ENCODE results near the gene PMS2.

Gene PMS2

DNA sequence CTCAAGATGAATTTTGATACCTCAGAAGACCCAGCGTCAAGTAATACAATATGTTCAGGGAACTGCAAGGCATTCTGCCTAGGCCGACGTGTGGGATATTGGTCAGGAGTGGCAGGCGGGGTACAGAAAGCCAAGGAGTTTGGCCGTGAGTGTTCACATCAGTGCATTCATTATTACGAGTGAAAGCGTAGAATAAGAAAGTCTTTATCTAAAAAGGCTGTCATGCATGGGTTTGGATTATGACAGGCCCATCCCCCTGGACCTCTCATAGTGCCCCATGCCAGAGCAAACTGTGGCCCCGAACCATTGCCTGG lies 7.8 kb upstream of the PMS2 start:
- no peaks in the 10 kb centered on the region for H4K20me1 ChIP-seq (ENCODE audit: insufficient read depth, low read length, poor library complexity, severe bottlenecking)
- no peak overlapping the region for H3K9ac ChIP-seq (ENCODE audit: low read depth, low read length, poor library complexity, severe bottlenecking)
- H2AFZ ChIP-seq (ENCODE audit: low read length) = no peak overlapping the region
- H3K9me2 ChIP-seq (replicated peaks; ENCODE audit: low read depth, low read length) = no peaks in the 10 kb centered on the region
- no peak overlapping the region for H3K4me3 ChIP-seq (ENCODE audit: low read length, poor library complexity, severe bottlenecking)
- H3K4me2 ChIP-seq (ENCODE audit: low read depth, low read length, poor library complexity, severe bottlenecking) = no peak overlapping the region
- H3K4me1 ChIP-seq (ENCODE audit: insufficient read depth, low read length, poor library complexity, severe bottlenecking) = peaks cover under 1% of the 10 kb centered on the region
- no peaks in the 10 kb centered on the region for H3K27me3 ChIP-seq (ENCODE audit: insufficient read depth, low read length, poor library complexity, severe bottlenecking)
- H3K9me3 ChIP-seq (ENCODE audit: insufficient read depth, low read depth, low read length) = no peaks in the 10 kb centered on the region
- H3K79me2 ChIP-seq (ENCODE audit: insufficient read depth, low read length) = peaks cover 14% of the 10 kb centered on the region
- H3K36me3 ChIP-seq (ENCODE audit: insufficient read depth, low read length) = peaks cover 41% of the 10 kb centered on the region; the same call in 1 of the 2 replicates
- H3F3A ChIP-seq (ENCODE audit: low read depth) = no peaks in the 10 kb centered on the region
- TF ChIP-seq, protein P1, sequence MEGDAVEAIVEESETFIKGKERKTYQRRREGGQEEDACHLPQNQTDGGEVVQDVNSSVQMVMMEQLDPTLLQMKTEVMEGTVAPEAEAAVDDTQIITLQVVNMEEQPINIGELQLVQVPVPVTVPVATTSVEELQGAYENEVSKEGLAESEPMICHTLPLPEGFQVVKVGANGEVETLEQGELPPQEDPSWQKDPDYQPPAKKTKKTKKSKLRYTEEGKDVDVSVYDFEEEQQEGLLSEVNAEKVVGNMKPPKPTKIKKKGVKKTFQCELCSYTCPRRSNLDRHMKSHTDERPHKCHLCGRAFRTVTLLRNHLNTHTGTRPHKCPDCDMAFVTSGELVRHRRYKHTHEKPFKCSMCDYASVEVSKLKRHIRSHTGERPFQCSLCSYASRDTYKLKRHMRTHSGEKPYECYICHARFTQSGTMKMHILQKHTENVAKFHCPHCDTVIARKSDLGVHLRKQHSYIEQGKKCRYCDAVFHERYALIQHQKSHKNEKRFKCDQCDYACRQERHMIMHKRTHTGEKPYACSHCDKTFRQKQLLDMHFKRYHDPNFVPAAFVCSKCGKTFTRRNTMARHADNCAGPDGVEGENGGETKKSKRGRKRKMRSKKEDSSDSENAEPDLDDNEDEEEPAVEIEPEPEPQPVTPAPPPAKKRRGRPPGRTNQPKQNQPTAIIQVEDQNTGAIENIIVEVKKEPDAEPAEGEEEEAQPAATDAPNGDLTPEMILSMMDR (conservative IDR thresholded peaks at IDR 0.05; ENCODE audit: low read length) = no peak
- TF ChIP-seq EZH2phosphoT487 (IDR thresholded peaks at IDR 0.05; ENCODE audit: borderline replicate concordance) = no peak

DNA sequence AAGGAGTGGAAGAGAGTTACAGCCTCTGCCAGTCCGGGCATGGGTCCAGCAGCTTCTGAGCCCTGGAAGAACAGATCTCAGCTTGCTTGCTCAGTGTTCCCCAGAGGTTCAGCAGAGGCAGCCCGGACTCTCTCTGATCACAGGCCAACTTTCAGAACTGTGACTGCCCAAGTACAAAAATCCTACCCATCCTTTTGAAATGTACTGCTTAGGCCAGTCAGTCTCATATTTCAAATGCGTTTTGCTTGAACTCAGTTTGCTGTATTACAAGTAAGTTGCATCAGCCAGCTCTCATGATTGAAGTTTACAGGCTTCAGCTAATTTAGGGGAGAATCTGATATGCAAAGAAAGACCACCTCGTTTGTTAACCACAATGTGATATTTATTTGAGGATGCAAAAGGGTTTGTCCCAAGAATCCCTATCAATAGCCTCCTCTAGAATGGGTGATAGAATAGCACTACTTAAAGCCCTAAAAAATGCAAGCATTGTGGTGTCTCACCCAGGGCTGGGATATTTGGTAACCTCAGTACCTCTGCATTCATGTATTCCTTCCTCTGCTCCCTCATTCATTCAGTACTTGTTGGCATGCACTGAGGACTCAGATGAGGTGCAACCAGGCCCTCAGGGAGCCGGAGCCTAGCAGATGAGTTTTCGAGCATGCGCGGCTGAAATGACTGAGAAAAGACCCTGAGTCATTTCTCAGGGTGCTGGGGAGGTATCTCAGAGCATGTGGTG lies 7.2 kb upstream of the PMS2 start:
- Histone ChIP-seq H3K9me3 (ENCODE audit: insufficient read depth, low read depth, low read length) (no peaks in the 10 kb centered on the region), H3K4me3 (ENCODE audit: low read length, poor library complexity, severe bottlenecking) (no peak overlapping the region), H3K4me2 (ENCODE audit: low read depth, low read length, poor library complexity, severe bottlenecking) (no peak overlapping the region), H3K9ac (ENCODE audit: low read depth, low read length, poor library complexity, severe bottlenecking) (no peak overlapping the region), H3K27me3 (ENCODE audit: insufficient read depth, low read length, poor library complexity, severe bottlenecking) (no peaks in the 10 kb centered on the region), H3K36me3 (ENCODE audit: insufficient read depth, low read length) (peaks cover 37% of the 10 kb centered on the region; the same call in 1 of the 2 replicates), H3K4me1 (ENCODE audit: insufficient read depth, low read length, poor library complexity, severe bottlenecking) (peaks cover 5% of the 10 kb centered on the region), H3K9me2 (replicated peaks; ENCODE audit: low read depth, low read length) (no peaks in the 10 kb centered on the region), H2AFZ (ENCODE audit: low read length) (no peak overlapping the region), H3F3A (ENCODE audit: low read depth) (no peaks in the 10 kb centered on the region), H4K20me1 (ENCODE audit: insufficient read depth, low read length, poor library complexity, severe bottlenecking) (no peaks in the 10 kb centered on the region), H3K79me2 (ENCODE audit: insufficient read depth, low read length) (peaks cover 19% of the 10 kb centered on the region)
- TF ChIP-seq EZH2phosphoT487 (IDR thresholded peaks at IDR 0.05; ENCODE audit: borderline replicate concordance) = no peak
- TF ChIP-seq, protein P1 (conservative IDR thresholded peaks at IDR 0.05; ENCODE audit: low read length) = no peak

- Histone ChIP-seq H3K4me2 (ENCODE audit: low read depth, low read length, poor library complexity, severe bottlenecking) (peak overlapping the region; percentile 91), H3K9ac (ENCODE audit: low read depth, low read length, poor library complexity, severe bottlenecking) (no peak overlapping the region)
Measured at GRCh38 chr7:6012355-6013104, 3.7 kb upstream of the PMS2 start.

More at GRCh38 chr7:6012355-6013104, 3.7 kb upstream of the PMS2 start:
- no peak overlapping the region for H3K4me3 ChIP-seq (ENCODE audit: low read length, poor library complexity, severe bottlenecking)
- no peaks in the 10 kb centered on the region for H3K9me3 ChIP-seq (ENCODE audit: insufficient read depth, low read depth, low read length)
- peaks cover 15% of the 10 kb centered on the region; the same call in 1 of the 2 replicates for H3K36me3 ChIP-seq (ENCODE audit: insufficient read depth, low read length)
- H3K4me1 ChIP-seq (ENCODE audit: insufficient read depth, low read length, poor library complexity, severe bottlenecking) = peaks cover 12% of the 10 kb centered on the region
- TF ChIP-seq, protein P1 (conservative IDR thresholded peaks at IDR 0.05; ENCODE audit: low read length) = no peak
- TF ChIP-seq EZH2phosphoT487 (IDR thresholded peaks at IDR 0.05; ENCODE audit: borderline replicate concordance) = no peak
- H4K20me1 ChIP-seq (ENCODE audit: insufficient read depth, low read length, poor library complexity, severe bottlenecking) = no peaks in the 10 kb centered on the region
- H3K79me2 ChIP-seq (ENCODE audit: insufficient read depth, low read length) = peaks cover 50% of the 10 kb centered on the region
- no peaks in the 10 kb centered on the region for H3K27me3 ChIP-seq (ENCODE audit: insufficient read depth, low read length, poor library complexity, severe bottlenecking)
- H3F3A ChIP-seq (ENCODE audit: low read depth) = no peaks in the 10 kb centered on the region
- H3K9me2 ChIP-seq (replicated peaks; ENCODE audit: low read depth, low read length) = no peaks in the 10 kb centered on the region
- H2AFZ ChIP-seq (ENCODE audit: low read length) = no peak overlapping the region

Data from Loucy (cell line).